Ramos (cell line): Measurements from ENCODE around the gene ST8SIA6.
"Not testable (repeated sequence)": the region's sequence is repeated elsewhere in the genome, so short reads cannot be mapped to it uniquely, and the experiment has no call there.

Experiments used
- in situ Hi-C: fragments of 300-500 bp; cut with MboI; formaldehyde crosslinking; loops from one replicate; pipeline ENCODE4 v1.14.3; 2022; ENCODE audit warnings: low sequenced_read_pairs; ENCODE audit not compliant: unreplicated experiment

The ST8SIA6 gene

GRCh38 chr10:17402040-17402439 lies 52.4 kb downstream of the ST8SIA6 start:
- in situ Hi-C loops: not testable (repeated sequence)

GRCh38 chr10:17396004-17396403 lies 58.4 kb downstream of the ST8SIA6 start:
- in situ Hi-C loops: no loop called here

GRCh38 chr10:17394854-17395253 lies 59.5 kb downstream of the ST8SIA6 start:
- in situ Hi-C loops: no loop called here

- in situ Hi-C loops: no loop called here
Measured at GRCh38 chr10:17387861-17388503, 66.4 kb downstream of the ST8SIA6 start.

- in situ Hi-C loops: no loop called here
Measured at GRCh38 chr10:17386616-17387075, 67.7 kb downstream of the ST8SIA6 start.

- in situ Hi-C loops: no loop called here
Measured at GRCh38 chr10:17386021-17386420, 68.4 kb downstream of the ST8SIA6 start.

GRCh38 chr10:17385066-17385465 lies 69.3 kb downstream of the ST8SIA6 start:
- in situ Hi-C loops: no loop called here

- in situ Hi-C loops: no loop called here
Measured at GRCh38 chr10:17383801-17384555, 70.4 kb downstream of the ST8SIA6 start.

GRCh38 chr10:17381502-17382142 lies 72.8 kb downstream of the ST8SIA6 start:
- in situ Hi-C loops: no loop called here

GRCh38 chr10:17380888-17381287 lies 73.5 kb downstream of the ST8SIA6 start:
- in situ Hi-C loops: no loop called here

- in situ Hi-C loops: no loop called here
Measured at GRCh38 chr10:17380016-17380415, 74.4 kb downstream of the ST8SIA6 start.

GRCh38 chr10:17379151-17379690 lies 75.2 kb downstream of the ST8SIA6 start:
- in situ Hi-C loops: no loop called here

- in situ Hi-C loops: no loop called here
Measured at GRCh38 chr10:17375936-17376584, 78.3 kb downstream of the ST8SIA6 start.

- in situ Hi-C loops: no loop called here
Measured at GRCh38 chr10:17368708-17369272, 85.6 kb downstream of the ST8SIA6 start.

GRCh38 chr10:17366705-17367104 lies 87.7 kb downstream of the ST8SIA6 start:
- in situ Hi-C loops: no loop called here

- in situ Hi-C loops: no loop called here
Measured at GRCh38 chr10:17365402-17365801, 89.0 kb downstream of the ST8SIA6 start.

- in situ Hi-C loops: no loop called here
Measured at GRCh38 chr10:17358461-17358860, 95.9 kb downstream of the ST8SIA6 start.

- in situ Hi-C loops: no loop called here
Measured at GRCh38 chr10:17357781-17358180, 96.6 kb downstream of the ST8SIA6 start.

GRCh38 chr10:17356820-17357219 lies 97.6 kb downstream of the ST8SIA6 start:
- in situ Hi-C loops: no loop called here

- in situ Hi-C loops: no loop called here
Measured at GRCh38 chr10:17354781-17355180, 99.6 kb downstream of the ST8SIA6 start.
